Fibroblast of gingiva (primary cell): ENCODE data around the gene COL26A1.
A peak's percentile ranks its signal among the peaks of the same experiment; 100 is the strongest.
"Not testable (repeated sequence)": the region's sequence is repeated elsewhere in the genome, so short reads cannot be mapped to it uniquely, and the experiment has no call there.

Experiments used
- DNase-seq: peaks from one replicate; pipeline ENCODE4 v3.0.0-alpha.2; 2011; ENCODE audit warnings: low read depth

The COL26A1 gene

GRCh38 chr7:101598422-101598985, 235.8 kb downstream of the COL26A1 start:
- no peak for DNase-seq

GRCh38 chr7:101598986-101599771, 236.5 kb downstream of the COL26A1 start:
- DNase-seq = peak; percentile 43

DNA sequence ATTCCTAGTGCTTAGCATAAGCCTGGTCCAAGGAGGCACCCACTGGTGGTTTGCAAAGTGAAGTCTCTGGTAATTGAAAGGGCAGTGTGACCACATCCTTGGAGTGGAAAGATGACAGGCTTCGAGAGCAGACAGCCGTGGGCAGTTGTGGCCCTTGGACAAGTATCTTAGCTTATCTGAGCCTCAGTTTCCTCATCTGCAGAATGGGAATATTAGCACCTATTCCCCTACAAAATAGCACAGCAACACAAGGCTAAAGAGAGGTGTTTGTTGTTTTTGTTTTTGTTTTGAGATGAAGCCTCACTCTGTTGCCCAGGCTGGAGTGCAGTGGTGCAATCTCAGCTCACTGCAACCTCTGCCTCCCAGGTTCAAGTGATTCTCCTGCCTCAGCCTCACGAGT, 237.1 kb downstream of the COL26A1 start:
- DNase-seq = no peak

- DNase-seq = no peak
These were observed 239.4 kb downstream of the COL26A1 start for GRCh38 chr7:101602082-101602481.

GRCh38 chr7:101602484-101603241, 240.0 kb downstream of the COL26A1 start:
- peak; percentile 51 for DNase-seq

DNA sequence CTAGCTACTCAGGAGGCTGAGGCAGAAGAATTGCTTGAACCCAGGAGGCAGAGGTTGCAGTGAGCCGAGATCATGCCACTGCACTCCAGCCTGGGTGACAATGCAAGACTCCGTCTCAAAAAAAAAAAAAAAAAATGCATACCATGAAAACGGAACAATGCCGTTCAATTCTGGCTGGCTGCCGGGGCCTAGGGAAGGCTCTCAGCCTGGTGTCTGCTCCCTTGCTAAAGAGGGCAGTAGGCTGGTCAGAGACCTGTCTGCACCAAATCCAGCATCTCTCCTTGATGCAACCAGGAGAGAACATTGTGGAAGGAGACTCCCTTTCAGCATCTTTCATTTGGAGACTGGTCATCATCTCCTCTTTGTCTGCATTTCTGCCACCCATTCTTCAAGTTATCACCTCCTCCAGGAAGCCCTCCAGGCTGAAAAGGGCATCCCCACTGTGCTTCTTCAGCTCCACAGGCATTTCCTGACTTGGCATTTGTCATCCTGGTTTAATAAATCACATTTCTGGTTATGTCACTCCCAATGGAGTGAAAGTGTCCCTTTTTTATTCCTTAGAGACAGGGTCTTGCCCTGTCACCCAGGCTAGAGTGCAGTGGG, 241.8 kb downstream of the COL26A1 start:
- DNase-seq = no peak

DNA sequence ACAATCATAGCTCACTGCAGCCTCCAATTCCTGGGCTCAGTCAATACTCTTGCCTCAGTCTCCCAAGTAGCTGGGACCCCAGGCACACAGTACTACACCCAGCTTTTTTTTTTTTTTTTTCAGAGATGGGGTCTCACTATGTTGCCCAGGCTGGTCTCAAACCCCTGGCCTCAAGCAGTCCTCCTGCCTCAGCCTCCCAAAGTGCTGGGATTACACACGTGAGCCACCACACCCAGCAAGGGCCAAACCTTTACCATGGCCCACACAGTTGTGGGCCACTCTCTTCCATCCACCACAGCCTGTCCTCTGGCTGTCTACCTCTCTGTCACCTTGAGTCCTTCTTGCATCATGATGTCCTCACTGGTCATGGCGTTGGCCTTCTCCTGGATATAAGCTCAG, 242.3 kb downstream of the COL26A1 start:
- DNase-seq = not testable (repeated sequence)

GRCh38 chr7:101605611-101606497, 243.2 kb downstream of the COL26A1 start:
- DNase-seq = no peak

- no peak for DNase-seq
These were observed 243.8 kb downstream of the COL26A1 start for GRCh38 chr7:101606498-101606923.
